Smooth muscle cell (in vitro differentiated cells): ENCODE results near the gene NOXA1. TPM values are rescaled to one million over a fixed set of nuclear protein-coding genes. Genes with fewer than 3 reads are reported as not detected.

Experiments
- DNase-seq: peaks from one replicate; lab custom pipeline; 2025; ENCODE audit not compliant: unreplicated experiment; lab: John Stamatoyannopoulos, UW
- H2AFZ ChIP-seq: fragments of 200-600 bp; sonication (generic); 2 replicates; pipeline ENCODE4 v1.6.0; 2016; ENCODE audit warnings: antibody characterized with exemption, low read depth, mild to moderate bottlenecking
- H3F3A ChIP-seq: fragments of 200-600 bp; sonication (generic); 2 replicates; pipeline ENCODE4 v1.6.0; 2017; ENCODE audit warnings: antibody characterized with exemption, low read depth
- H3K27ac ChIP-seq: fragments of 200-600 bp; sonication (generic); 2 replicates; pipeline ENCODE4 v1.5.1; 2016; ENCODE audit warnings: low read depth, mild to moderate bottlenecking
- H3K27me3 ChIP-seq: fragments of 200-600 bp; sonication (generic); 2 replicates; pipeline ENCODE4 v1.6.1; 2016; ENCODE audit warnings: low read depth, mild to moderate bottlenecking
- H3K36me3 ChIP-seq: fragments of 200-600 bp; sonication (generic); 2 replicates; pipeline ENCODE4 v1.5.1; 2016; ENCODE audit warnings: low read depth
- H3K4me1 ChIP-seq: fragments of 200-600 bp; sonication (generic); 2 replicates; pipeline ENCODE4 v1.5.1; 2016; ENCODE audit warnings: low read depth
- H3K4me2 ChIP-seq: fragments of 200-600 bp; sonication (generic); 2 replicates; pipeline ENCODE4 v1.6.0; 2016; ENCODE audit warnings: mild to moderate bottlenecking
- H3K4me3 ChIP-seq: fragments of 200-600 bp; sonication (generic); 2 replicates; pipeline ENCODE4 v1.5.1; 2016; ENCODE audit warnings: mild to moderate bottlenecking
- H3K79me2 ChIP-seq: fragments of 200-600 bp; sonication (generic); 2 replicates; pipeline ENCODE4 v1.6.0; 2016; ENCODE audit warnings: low read depth, mild to moderate bottlenecking
- H3K9ac ChIP-seq: fragments of 200-600 bp; sonication (generic); 2 replicates; pipeline ENCODE4 v1.6.0; 2016; ENCODE audit warnings: low read depth
- H3K9me3 ChIP-seq: fragments of 200-600 bp; sonication (generic); replicated peaks from 2 replicates; pipeline ENCODE4 v1.5.1; 2016; ENCODE audit warnings: low read depth
- H4K20me1 ChIP-seq: fragments of 200-600 bp; sonication (generic); 2 replicates; pipeline ENCODE4 v1.6.0; 2016; ENCODE audit warnings: low read depth
- WGBS: methylation state at CpG from one replicate; pipeline ENCODE4 v1.1.7; 2016; ENCODE audit warnings: low lambda C conversion rate; 5-methylcytosine and 5-hydroxymethylcytosine counted together
- polyA plus RNA-seq: library from polyadenylated mRNA; unstranded; fragments of >200 nt; fragmentation: Nextera tagmentation; extraction: Ambion mirVana; gene quantifications from 2 replicates; pipeline ENCODE4 v1.2.1, GENCODE V29; 2016
- total RNA-seq: library from RNA; depleted of rRNA; stranded (reverse); fragments of >200 nt; gene quantifications from 2 replicates; pipeline ENCODE4 v1.2.3, GENCODE V29; 2014
- TF ChIP-seq, protein P1 (sequence below): fragments of 200-600 bp; sonication (generic); IDR thresholded peaks from 2 replicates; pipeline ENCODE4 v1.5.1; 2017; ENCODE audit warnings: borderline replicate concordance, mild to moderate bottlenecking, antibody characterized with exemption; ENCODE audit not compliant: insufficient read depth, poor library complexity, severe bottlenecking

The NOXA1 gene
- total and polyA plus RNA-seq, 2 experiments from 2014 or later = 0.09 to 0.81 TPM

DNA sequence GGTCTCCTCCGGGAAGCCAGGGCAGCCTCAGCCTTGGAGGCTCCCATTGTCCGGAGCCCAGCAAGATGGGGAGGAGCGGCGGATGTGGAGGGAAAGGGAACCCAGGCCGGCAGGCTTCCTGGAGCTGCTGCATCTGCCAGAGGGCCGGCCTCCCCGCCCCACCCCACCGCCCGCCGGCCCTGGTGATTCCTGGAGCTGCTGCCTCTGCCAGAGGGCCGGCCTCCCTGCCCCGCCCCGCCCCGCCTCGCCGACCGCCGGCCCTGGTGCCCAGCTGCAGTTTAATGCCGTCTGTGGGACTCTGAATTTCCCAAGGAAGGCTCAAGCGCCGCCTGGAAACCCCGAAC lies 31.8 kb upstream of the NOXA1 start:
- no peaks in the 10 kb centered on the region for H3K79me2 ChIP-seq
- no peak for DNase-seq
- H3K27ac ChIP-seq = no peak overlapping the region
- H4K20me1 ChIP-seq = peaks cover 20% of the 10 kb centered on the region
- H3F3A ChIP-seq = no peaks in the 10 kb centered on the region
- no peak overlapping the region for H3K4me2 ChIP-seq
- no peak overlapping the region for H3K9ac ChIP-seq
- H3K27me3 ChIP-seq = no peaks in the 10 kb centered on the region
- TF ChIP-seq, protein P1, sequence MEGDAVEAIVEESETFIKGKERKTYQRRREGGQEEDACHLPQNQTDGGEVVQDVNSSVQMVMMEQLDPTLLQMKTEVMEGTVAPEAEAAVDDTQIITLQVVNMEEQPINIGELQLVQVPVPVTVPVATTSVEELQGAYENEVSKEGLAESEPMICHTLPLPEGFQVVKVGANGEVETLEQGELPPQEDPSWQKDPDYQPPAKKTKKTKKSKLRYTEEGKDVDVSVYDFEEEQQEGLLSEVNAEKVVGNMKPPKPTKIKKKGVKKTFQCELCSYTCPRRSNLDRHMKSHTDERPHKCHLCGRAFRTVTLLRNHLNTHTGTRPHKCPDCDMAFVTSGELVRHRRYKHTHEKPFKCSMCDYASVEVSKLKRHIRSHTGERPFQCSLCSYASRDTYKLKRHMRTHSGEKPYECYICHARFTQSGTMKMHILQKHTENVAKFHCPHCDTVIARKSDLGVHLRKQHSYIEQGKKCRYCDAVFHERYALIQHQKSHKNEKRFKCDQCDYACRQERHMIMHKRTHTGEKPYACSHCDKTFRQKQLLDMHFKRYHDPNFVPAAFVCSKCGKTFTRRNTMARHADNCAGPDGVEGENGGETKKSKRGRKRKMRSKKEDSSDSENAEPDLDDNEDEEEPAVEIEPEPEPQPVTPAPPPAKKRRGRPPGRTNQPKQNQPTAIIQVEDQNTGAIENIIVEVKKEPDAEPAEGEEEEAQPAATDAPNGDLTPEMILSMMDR = no peak
- no peak overlapping the region for H2AFZ ChIP-seq
- 89% methylated on average over 14 of the region's 22 CpGs for WGBS
- H3K36me3 ChIP-seq = no peaks in the 10 kb centered on the region
- H3K4me3 ChIP-seq = no peak overlapping the region
- no peaks in the 10 kb centered on the region for H3K4me1 ChIP-seq
- H3K9me3 ChIP-seq = no peaks in the 10 kb centered on the region

DNA sequence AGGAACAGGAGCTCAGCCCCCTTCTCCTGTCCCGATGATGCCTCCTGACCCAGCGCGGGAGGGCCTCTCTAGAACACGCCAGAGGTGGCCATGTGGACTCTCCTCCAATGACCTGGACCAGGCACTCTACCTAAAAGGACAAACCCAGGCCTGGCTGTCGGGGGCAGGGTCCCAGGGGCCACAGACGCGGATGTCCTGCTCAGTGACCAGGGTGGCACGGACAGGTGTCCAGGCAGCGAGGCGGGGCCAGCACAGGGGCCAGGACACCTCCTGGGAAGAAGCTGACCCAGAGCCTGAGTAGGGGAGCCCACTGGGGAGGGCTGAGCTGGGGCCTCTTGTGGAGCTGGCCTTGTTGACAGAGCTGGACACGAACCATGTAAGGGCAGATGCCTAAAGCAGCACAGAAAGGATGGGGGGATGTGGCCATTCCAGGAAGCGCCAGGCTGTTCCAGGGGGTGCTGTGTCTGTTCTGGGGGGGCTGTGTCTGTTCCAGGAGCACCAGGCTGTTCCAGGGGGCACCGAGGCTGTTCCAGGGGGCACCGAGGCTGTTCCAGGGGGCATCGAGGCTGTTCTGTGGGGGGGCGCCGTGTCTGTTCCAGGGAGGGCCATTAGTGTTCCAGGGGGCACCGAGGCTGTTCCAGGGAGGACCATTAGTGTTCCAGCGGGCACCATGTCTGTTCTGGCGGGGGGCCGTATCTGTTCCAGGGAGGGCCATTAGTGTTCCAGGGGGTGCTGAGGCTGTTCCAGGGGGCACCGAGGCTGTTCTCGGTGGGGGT lies 30.8 kb upstream of the NOXA1 start:
- Histone ChIP-seq H3K36me3 (no peaks in the 10 kb centered on the region), H4K20me1 (peaks cover 28% of the 10 kb centered on the region), H3K79me2 (no peaks in the 10 kb centered on the region), H3K27ac (no peak overlapping the region), H3K4me1 (no peaks in the 10 kb centered on the region), H3K4me2 (no peak overlapping the region), H3F3A (no peaks in the 10 kb centered on the region), H3K4me3 (no peak overlapping the region), H2AFZ (no peak overlapping the region), H3K9ac (no peak overlapping the region), H3K27me3 (no peaks in the 10 kb centered on the region), H3K9me3 (no peaks in the 10 kb centered on the region)
- TF ChIP-seq, protein P1 = no peak
- WGBS = 98% methylated on average over 23 of the region's 23 CpGs
- DNase-seq = no peak

DNA sequence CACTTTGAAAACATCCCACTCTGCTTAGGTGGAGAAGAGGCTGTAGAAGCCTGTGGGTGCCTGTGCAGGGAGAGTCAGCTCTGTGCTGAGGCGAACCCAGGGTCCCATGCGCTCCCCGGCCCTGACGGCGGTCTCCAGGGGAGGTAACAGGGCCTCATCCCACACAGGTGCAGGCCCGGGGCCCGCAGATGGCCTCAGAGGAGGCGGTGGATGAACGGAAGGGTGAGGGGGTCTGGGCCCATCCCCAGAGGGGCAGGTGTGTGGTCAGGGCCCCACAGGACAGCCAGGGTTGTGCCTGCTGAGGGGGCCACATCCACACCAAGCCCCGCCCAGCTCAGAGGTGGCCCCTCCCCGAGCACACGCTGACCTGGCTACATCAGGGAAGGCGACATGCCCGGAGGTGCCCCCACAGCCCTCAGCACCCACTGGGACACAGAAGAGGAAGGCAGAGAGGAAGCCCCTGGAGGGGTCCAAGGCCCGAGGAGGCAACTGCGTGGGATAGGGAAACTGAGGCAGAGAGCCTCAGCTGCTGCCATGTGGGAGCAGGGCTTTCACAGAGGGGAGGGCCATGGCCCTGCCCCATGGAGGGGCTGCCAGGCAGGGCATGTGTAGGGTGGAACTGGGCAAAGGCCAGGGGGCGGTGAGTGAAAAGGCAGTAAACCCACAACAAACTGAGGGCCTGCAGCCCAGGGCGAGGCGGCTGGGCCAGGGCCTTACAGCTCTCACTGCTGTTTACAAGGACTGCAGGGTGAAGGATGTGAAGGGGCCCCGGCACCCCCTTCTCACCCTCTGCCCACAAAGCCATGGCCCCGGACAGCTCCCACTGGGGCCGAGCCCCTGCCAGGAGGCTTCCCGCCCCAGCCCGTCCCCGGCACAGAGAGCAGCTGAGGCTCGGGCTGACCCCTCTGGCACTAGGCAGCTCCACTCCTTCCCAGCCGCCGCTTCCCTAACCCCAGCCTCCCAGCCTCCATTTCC lies 29.7 kb upstream of the NOXA1 start:
- TF ChIP-seq, protein P1 = no peak

More for the DNA sequence above, 29.7 kb upstream of the NOXA1 start:
- H3K9me3 ChIP-seq = no peaks in the 10 kb centered on the region
- H3K27ac ChIP-seq = no peak overlapping the region
- no peaks in the 10 kb centered on the region for H3K27me3 ChIP-seq
- 96% methylated on average over 19 of the region's 28 CpGs for WGBS
- H2AFZ ChIP-seq = no peak overlapping the region
- no peak for DNase-seq
- H4K20me1 ChIP-seq = peaks cover 28% of the 10 kb centered on the region
- no peak overlapping the region for H3K4me3 ChIP-seq
- H3K79me2 ChIP-seq = no peaks in the 10 kb centered on the region
- H3K36me3 ChIP-seq = no peaks in the 10 kb centered on the region
- H3K4me1 ChIP-seq = no peaks in the 10 kb centered on the region
- H3F3A ChIP-seq = no peaks in the 10 kb centered on the region
- no peak overlapping the region for H3K4me2 ChIP-seq
- no peak overlapping the region for H3K9ac ChIP-seq
